HPDE6-E6E7 (cell line): ENCODE results near the gene ZAR1L.
"Not testable (repeated sequence)": the region's sequence is repeated elsewhere in the genome, so short reads cannot be mapped to it uniquely, and the experiment has no call there.

Experiments used
- DNase-seq: peaks from one replicate; pipeline ENCODE4 v3.0.0; 2011; ENCODE audit warnings: missing footprints; ENCODE audit errors: extremely low spot score

The ZAR1L gene, protein sequence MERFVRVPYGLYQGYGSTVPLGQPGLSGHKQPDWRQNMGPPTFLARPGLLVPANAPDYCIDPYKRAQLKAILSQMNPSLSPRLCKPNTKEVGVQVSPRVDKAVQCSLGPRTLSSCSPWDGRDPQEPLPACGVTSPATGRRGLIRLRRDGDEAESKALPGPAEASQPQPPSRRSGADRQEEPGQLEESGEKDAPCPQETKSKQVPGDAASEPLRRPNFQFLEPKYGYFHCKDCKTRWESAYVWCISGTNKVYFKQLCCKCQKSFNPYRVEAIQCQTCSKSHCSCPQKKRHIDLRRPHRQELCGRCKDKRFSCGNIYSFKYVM

DNA sequence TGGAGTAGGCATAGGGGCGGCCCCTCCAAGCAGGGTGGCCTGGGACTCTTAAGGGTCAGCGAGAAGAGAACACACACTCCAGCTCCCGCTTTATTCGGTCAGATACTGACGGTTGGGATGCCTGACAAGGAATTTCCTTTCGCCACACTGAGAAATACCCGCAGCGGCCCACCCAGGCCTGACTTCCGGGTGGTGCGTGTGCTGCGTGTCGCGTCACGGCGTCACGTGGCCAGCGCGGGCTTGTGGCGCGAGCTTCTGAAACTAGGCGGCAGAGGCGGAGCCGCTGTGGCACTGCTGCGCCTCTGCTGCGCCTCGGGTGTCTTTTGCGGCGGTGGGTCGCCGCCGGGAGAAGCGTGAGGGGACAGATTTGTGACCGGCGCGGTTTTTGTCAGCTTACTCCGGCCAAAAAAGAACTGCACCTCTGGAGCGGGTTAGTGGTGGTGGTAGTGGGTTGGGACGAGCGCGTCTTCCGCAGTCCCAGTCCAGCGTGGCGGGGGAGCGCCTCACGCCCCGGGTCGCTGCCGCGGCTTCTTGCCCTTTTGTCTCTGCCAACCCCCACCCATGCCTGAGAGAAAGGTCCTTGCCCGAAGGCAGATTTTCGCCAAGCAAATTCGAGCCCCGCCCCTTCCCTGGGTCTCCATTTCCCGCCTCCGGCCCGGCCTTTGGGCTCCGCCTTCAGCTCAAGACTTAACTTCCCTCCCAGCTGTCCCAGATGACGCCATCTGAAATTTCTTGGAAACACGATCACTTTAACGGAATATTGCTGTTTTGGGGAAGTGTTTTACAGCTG lies at the start of gene ZAR1L, which contains the start of gene BRCA2:
Gene ZAR1L, minus strand, starts transcription at position 126 of the 790 bp plus-strand sequence. CDS start 3,438 bp downstream, outside the sequence.
Gene BRCA2, plus strand, starts transcription at position 271 of the 790 bp plus-strand sequence. CDS start 953 bp downstream, outside the sequence.
- peak; percentile 27 for DNase-seq

DNA sequence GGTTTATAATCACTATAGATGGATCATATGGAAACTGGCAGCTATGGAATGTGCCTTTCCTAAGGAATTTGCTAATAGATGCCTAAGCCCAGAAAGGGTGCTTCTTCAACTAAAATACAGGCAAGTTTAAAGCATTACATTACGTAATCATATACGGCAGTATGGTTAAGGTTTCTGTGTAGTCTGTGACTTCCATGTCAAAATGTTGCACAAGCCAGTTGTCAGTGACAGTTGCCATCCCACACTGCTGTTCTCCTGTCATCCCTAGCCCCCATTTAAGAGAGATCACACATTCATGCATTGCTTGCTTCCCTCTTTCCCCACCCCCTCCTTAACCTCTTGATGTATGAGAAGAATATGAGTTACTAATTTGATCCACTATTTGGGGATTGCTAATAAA lies 47.4 kb upstream of the ZAR1L start:
- no peak for DNase-seq

DNA sequence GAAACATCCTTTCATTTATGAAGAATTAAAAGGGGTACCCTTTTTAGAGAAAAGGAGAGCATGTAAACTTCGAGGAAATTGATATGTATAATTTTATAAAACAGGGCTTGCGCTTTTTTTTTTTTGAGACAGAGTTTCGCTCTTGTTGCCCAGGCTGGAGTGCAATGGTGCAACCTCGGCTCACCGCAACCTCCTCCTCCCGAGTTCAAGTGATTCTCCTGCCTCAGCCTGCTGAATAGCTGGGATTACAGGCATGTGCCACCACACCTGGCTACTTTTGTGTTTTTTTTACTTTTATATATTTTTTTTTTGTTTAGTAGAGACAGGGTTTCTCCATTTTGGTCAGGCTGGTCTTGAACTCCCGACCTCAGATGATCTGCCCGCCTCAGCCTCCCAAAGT lies 40.8 kb upstream of the ZAR1L start:
- not testable (repeated sequence) for DNase-seq

DNA sequence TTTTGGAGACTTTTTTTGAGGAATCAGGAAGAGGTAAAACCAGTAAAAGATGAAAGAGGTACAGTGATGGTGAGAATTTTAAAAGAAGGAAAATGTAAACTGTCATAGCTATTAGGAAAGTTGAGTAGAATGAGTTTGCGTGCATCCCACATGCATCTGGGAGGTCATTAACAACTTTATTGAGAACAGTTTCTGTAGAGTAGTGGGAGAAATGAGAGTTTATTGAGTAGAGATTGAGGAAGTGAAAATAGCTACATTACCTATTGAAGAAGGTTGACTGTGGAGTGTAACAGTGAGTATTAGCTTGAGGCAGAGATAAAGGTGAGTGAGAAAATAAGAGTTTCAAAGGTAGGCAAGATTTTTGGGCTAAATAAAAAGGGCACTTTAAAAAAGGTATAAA lies 38.9 kb upstream of the ZAR1L start:
- no peak for DNase-seq

DNA sequence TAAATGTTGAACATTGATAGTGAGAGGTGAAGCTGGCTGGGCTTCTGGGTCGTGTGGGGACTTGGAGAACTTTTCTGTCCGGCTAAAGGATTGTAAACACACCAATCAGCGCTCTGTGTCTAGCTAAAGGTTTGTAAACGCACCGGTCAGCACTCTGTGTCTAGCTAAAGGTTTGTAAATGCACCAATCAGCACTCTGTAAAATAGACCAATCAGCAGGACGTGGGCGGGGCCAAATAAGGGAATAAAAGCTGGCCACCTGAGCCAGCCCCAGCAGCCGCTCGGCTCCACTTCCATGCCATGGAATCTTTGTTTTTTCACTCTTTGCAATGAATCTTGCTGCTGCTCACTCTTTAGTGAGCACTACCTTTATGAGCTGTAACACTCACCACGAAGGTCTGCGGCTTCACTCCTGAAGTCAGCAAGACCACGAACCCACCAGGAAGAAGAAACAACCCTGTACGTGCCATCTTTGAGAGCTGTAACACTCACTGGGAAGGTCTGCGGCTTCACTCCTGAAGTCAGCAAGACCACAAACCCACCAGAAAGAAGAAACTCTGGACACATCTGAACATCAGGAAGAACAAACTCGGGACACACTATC lies 35.8 kb upstream of the ZAR1L start:
- not testable (repeated sequence) for DNase-seq

DNA sequence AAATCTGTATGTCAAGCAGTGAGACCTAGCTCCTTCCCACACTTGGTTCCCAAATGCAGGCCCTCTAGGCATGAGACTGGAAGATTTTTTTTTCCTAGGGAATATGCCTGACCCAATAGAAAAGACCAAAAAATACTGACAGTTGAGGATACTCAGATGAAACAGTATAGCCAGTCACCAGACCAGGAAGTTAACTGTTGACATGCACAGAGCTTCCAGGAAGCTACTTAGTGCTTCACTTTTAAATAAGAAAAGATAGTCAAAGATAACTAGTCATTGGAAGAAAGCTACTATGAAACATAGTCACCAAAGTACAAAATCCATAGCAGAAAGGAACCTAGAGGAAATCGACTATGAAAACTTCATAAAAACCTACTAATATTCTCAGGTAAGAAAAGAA lies 32.5 kb upstream of the ZAR1L start:
- DNase-seq = no peak

DNA sequence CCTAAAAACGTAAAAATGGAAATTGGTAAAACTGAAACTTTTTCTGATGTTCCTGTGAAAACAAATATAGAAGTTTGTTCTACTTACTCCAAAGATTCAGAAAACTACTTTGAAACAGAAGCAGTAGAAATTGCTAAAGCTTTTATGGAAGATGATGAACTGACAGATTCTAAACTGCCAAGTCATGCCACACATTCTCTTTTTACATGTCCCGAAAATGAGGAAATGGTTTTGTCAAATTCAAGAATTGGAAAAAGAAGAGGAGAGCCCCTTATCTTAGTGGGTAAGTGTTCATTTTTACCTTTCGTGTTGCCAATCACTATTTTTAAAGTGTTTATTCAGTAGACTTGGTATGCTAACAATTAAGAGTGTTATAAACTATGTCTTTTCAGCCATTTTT lies 25.8 kb upstream of the ZAR1L start:
- DNase-seq = no peak

DNA sequence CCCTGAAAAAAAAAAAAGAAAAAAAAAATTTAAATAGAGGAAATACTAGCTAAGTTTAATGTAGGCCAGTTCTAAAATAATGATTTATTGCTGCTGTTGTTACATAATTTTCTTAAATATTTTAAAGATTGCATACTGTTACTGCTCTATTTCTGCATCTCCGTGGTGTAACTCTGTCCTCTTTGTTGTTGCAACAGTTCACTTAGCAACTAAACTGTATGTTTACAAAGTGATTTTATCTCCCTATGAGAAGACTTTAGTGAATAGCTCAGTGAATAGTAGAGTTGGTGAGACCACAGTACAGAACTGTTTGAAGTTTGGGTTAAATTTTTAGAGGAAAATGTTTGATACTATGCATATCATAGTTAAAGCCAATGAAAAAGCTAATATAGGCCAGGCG lies 19.5 kb upstream of the ZAR1L start:
- no peak for DNase-seq

DNA sequence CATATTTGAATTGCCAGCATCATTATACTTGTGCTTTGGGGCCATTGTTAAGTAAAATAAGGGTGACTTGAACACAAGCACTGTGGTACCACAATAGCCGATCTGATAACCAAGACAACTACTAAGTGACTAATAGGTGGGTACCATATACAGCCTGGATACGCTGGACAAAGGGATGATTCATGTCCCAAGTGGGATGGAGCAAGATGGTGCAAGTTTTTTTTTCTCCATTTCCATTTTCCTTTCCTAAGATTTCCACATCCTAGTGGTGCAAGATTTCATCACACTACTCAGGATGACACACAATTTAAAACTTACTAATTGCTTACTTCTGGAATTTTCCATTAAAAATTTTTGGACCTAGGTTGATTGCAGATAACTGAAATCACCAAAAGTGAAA lies 15.3 kb upstream of the ZAR1L start:
- no peak for DNase-seq

DNA sequence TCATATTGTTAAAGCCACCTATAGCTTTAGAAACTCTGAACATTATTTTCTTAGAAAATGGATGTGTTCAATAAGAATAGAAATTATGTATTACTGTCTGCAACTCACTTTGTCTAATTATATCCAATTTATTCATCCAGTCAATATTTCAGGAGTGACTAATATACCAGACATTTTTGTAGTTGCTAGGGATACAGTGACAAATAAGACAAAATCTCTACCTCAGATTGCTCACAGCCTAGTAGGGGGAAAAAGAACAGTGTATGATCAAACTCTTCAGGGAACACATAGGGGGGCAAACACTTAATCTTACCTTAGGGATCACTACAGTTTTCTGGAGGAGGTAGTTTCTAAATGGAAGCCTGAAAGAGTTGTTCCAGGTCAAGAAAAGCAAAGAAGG lies 8.7 kb upstream of the ZAR1L start:
- peak; percentile 1 for DNase-seq

DNA sequence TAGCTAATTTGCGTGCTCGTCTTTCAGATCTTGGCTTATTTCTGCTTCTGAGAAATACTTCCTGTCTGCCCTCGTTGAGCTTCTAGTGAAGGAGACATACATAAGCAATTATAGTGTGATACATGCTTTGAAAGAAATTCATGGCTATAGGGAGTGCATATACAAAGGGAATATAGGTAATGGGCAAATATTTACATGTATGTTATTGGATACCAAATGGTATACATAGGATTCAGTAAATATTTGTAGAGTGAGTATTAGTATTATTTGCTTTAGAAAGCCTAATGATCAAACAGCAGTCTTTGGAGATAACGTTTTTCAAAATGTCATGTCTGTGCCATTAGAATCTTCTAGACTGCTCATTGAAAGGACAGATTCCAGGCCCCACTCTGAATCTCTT lies 5.4 kb upstream of the ZAR1L start:
- DNase-seq = no peak

DNA sequence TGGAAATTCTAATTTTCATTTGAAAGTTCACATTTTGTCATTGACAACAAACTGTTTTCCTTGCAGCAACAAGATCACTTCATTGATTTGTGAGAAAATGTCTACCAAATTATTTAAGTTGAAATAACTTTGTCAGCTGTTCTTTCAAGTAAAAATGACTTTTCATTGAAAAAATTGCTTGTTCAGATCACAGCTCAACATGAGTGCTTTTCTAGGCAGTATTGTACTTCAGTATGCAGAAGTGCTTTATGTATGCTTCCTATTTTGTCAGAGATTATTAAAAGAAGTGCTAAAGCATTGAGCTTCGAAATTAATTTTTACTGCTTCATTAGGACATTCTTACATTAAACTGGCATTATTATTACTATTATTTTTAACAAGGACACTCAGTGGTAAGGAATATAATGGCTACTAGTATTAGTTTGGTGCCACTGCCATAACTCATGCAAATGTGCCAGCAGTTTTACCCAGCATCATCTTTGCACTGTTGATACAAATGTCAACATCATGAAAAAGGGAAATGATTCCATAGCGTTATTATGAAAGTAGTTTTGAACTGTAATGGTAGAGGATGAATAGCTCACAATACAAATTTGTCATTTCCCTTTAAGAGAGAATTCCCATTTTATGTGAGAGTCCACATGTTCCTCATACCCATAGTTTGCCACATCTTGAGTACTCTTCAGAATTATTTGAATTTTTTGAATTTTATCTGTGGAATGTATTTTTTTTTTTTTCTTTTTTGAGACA lies 2.7 kb upstream of the ZAR1L start:
- no peak for DNase-seq

DNA sequence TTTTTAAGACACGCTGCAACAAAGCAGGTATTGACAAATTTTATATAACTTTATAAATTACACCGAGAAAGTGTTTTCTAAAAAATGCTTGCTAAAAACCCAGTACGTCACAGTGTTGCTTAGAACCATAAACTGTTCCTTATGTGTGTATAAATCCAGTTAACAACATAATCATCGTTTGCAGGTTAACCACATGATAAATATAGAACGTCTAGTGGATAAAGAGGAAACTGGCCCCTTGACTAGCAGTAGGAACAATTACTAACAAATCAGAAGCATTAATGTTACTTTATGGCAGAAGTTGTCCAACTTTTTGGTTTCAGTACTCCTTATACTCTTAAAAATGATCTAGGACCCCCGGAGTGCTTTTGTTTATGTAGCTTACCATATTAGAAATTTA lies 1.3 kb upstream of the ZAR1L start:
- DNase-seq = no peak

DNA sequence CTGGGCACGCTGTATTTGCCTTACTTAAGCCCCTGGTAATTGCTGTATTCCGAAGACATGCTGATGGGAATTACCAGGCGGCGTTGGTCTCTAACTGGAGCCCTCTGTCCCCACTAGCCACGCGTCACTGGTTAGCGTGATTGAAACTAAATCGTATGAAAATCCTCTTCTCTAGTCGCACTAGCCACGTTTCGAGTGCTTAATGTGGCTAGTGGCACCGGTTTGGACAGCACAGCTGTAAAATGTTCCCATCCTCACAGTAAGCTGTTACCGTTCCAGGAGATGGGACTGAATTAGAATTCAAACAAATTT lies 821 bp upstream of the ZAR1L start:
- DNase-seq = no peak

DNA sequence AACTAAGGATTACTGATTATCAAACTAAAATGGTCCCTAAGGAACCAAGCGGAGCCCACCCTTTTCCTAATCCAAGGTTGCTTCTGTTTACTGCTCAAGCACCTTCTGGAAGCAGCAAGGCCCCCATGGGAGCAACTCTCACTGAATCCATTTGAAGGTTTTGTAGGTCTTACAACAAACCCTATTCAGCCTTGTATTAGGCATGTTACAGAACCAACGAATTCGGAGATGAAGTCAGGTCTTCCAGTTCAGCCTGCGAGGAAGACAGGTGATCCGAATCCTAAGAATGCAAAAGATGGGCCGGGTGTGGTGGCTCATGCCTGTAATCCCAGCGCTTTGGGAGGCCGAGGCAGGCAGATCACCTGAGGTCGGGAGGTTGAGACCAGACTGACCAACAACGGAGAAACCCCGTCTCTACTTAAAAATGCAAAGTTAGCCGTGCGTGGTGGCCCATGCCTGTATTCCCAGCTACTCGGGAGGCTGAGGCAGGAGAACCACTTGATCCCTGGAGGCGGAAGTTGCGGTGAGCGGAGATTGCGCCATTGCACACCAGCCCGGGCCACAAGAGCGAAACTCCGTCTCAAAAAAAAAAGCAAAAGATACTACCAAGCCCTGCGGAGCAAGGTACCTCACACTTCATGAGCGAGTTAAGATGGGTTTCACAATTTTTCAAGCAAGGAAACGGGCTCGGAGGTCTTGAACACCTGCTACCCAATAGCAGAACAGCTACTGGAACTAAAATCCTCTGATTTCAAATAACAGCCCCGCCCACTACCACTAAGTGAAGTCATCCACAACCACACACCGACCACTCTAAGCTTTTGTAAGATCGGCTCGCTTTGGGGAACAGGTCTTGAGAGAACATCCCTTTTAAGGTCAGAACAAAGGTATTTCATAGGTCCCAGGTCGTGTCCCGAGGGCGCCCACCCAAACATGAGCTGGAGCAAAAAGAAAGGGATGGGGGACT lies 609 bp downstream of the ZAR1L start:
- DNase-seq = no peak

DNA sequence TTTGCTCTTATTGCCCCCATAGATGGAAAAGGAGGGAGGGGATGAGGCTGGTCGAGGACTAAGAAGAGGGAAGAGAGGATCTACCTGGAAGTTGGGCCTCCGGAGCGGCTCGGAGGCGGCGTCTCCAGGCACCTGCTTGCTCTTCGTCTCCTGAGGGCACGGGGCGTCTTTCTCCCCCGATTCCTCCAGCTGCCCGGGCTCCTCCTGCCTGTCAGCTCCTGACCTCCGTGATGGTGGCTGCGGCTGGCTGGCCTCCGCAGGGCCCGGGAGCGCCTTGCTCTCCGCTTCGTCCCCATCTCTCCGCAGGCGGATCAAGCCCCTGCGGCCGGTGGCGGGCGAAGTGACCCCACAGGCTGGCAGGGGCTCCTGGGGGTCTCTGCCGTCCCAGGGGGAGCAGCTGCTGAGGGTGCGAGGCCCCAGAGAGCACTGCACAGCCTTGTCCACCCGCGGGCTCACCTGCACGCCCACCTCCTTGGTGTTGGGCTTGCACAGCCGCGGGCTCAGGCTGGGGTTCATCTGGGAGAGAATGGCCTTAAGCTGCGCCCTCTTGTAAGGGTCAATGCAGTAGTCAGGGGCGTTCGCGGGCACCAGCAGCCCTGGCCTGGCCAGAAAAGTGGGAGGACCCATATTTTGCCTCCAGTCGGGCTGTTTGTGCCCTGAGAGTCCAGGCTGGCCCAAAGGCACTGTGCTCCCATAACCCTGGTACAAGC lies 3.8 kb downstream of the ZAR1L start:
- DNase-seq = no peak

DNA sequence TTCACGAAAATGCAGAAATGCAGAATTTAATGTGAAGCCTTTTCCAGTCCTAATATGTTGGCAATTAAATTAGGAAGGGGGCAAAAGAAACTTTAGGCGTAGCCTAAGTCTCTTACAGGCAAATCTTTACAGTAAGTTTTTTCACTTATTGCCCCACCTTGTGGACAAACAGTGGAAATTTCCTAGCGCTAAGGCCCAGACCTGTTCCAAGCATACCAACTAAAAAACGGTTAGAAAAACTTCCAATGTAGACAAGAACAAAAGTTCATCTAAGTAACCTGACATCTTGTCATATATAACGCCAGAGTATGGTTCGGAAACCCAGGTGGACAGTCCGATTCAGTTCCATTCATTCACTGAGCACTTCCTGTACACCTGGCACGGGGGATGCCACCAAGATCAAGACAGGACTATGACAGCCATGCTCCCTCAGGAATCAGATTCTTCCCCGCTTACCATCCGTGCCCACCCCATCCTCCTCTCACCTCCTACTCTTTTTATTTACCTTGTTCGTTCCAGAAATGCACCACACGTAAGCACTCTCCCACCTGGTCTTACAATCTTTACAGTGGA lies 4.9 kb downstream of the ZAR1L start:
- no peak for DNase-seq

DNA sequence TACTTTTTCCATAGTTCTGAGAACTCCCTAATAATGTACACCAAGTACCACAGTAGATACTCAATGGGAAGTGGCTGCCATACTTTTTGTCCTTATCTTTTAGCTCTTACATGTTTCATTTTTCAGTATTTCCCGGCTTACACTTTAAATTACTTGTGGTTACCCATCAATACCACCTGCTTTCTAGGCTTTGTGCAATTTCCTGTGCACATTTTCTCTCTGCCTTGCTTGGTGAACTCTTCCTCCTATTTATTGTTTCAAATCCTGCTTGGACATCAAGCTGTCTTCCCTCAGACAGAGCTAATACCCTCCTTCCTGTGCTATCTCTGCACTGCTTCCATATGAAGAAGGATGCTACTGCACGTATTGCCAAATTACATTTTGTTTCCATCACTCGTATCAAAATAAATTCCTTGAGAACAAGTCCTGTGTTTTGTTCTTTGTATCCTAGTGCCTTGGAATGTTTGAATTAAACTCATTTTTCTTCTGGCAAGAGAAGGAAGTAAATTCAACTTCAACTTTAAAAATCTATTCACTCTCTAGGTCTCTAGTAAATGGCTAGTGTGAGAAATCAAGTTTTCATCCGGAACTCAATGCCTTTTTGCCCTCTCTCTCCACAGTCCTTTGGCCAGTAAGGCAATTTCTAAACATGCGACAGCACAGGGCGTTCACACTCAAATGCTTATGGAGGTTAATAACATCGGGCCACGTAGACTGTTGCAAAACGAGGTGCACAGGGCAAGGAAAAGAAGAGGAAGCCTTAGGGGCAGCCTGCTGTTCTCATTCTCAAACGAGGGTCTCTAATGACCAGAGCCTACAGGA lies 5.6 kb downstream of the ZAR1L start:
- DNase-seq = no peak

DNA sequence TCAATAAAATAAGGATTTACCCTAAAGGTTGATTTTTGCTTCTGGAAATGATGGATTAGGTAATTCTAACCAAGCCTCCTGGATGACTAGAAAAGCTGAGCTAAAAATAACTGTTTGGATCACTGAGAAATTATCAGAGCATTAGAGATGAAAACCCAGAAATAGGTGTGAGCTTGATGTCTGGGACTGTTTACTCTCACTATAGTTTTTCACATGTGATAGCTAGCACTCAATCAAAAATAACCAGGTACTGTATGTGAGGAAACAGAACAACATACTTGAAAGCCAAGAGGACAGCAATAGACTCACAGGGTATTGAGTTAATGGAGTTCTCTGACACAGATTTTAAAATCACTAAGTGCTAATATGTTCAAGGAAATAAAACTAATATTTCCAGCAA lies 9.5 kb downstream of the ZAR1L start:
- no peak for DNase-seq
